ENCODE data around the gene FOXN3. TPM values are rescaled to one million over a fixed set of nuclear protein-coding genes. Genes with fewer than 3 reads are reported as not detected.

FOXN3 gene
- total RNA-seq, 1 experiment from 2014 or later: 125 TPM

- peaks cover 18 to 23% of the 10 kb centered on the region in 2 experiments for H3K4me1 Mint-ChIP-seq
- Histone ChIP-seq H3K27ac (ENCODE audit: insufficient read length, low read depth, low read length) (no peak overlapping the region), H4K91ac (ENCODE audit: insufficient read length, low read depth, low read length) (no peak overlapping the region), H3K79me1 (ENCODE audit: insufficient read depth, low read depth, low read length, poor library complexity, severe bottlenecking) (peaks cover 14% of the 10 kb centered on the region), H3K23me2 (ENCODE audit: insufficient read length, low read depth, low read length, poor library complexity, severe bottlenecking) (no peaks in the 10 kb centered on the region), H3K18ac (ENCODE audit: insufficient read length, low read depth, low read length) (no peak overlapping the region), H2BK120ac (ENCODE audit: low read depth, low read length, poor library complexity, severe bottlenecking) (no peak overlapping the region), H2BK20ac (ENCODE audit: low read depth, low read length, poor library complexity, severe bottlenecking) (no peak overlapping the region), H2AK5ac (ENCODE audit: insufficient read length, low read length) (no peak overlapping the region), H2AFZ (ENCODE audit: low read length) (no peak overlapping the region), H3K4ac (ENCODE audit: low read depth, low read length) (no peak overlapping the region), H3K79me2 (ENCODE audit: insufficient read depth, low read length) (peaks cover 31% of the 10 kb centered on the region; the same call in 1 of the 2 replicates), H3K4me1 (ENCODE audit: insufficient read depth, low read length) (peaks cover 2% of the 10 kb centered on the region; the same call in 1 of the 2 replicates), H3K14ac (ENCODE audit: insufficient read depth, low read length) (no peak overlapping the region), H4K8ac (replicated peaks; ENCODE audit: insufficient read length, low read depth, low read length) (no peak overlapping the region), H4K5ac (ENCODE audit: insufficient read length, low read depth, low read length) (no peak overlapping the region), H3K23ac (ENCODE audit: insufficient read length, low read depth, low read length) (no peak overlapping the region), H2BK15ac (ENCODE audit: low read depth, low read length) (no peak overlapping the region), H2BK12ac (ENCODE audit: insufficient read length, low read depth, low read length) (no peak overlapping the region), H3K9ac (ENCODE audit: extremely low read depth, insufficient read length, low read length) (no peak overlapping the region), H3K27me3 (ENCODE audit: insufficient read depth, low read length) (no peaks in the 10 kb centered on the region), H3T11ph (ENCODE audit: low read length) (no peak overlapping the region), H2BK5ac (ENCODE audit: insufficient read length, low read length) (no peak overlapping the region), H3K9me3 (ENCODE audit: control insufficient read depth, low read depth, low read length) (peaks cover 9% of the 10 kb centered on the region), H3K56ac (ENCODE audit: insufficient read length, low read depth, low read length) (no peak overlapping the region), H4K20me1 (ENCODE audit: control insufficient read depth, insufficient read depth, insufficient read length) (no peaks in the 10 kb centered on the region), H3K4me2 (ENCODE audit: insufficient read depth, insufficient read length, low read length) (no peak overlapping the region)
- peak overlapping the region in 1 of 2 experiments; percentile 44; a peak in 1 of 5 replicates for H3K4me3 Mint-ChIP-seq
- TF ChIP-seq, protein P1, sequence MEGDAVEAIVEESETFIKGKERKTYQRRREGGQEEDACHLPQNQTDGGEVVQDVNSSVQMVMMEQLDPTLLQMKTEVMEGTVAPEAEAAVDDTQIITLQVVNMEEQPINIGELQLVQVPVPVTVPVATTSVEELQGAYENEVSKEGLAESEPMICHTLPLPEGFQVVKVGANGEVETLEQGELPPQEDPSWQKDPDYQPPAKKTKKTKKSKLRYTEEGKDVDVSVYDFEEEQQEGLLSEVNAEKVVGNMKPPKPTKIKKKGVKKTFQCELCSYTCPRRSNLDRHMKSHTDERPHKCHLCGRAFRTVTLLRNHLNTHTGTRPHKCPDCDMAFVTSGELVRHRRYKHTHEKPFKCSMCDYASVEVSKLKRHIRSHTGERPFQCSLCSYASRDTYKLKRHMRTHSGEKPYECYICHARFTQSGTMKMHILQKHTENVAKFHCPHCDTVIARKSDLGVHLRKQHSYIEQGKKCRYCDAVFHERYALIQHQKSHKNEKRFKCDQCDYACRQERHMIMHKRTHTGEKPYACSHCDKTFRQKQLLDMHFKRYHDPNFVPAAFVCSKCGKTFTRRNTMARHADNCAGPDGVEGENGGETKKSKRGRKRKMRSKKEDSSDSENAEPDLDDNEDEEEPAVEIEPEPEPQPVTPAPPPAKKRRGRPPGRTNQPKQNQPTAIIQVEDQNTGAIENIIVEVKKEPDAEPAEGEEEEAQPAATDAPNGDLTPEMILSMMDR (conservative IDR thresholded peaks at IDR 0.05): no peak
- DNase-seq: no peak
- H3K36me3 Mint-ChIP-seq (ENCODE audit: insufficient read depth in 1 of 3, low read depth in 3 of 3): peaks cover 58 to 73% (median 66%) of the 10 kb centered on the region in 3 experiments
- H3K27me3 Mint-ChIP-seq (ENCODE audit: low read depth): no peaks in the 10 kb centered on the region
- H3K27ac Mint-ChIP-seq: peak overlapping the region in 2 of 3 experiments; percentile 62 to 85; a peak in 4 of 7 replicates
- H3K9me3 Mint-ChIP-seq: peaks cover 25 to 27% of the 10 kb centered on the region in 2 experiments
- no CpG with 5 or more reads among the region's 4 CpGs for WGBS (ENCODE audit: extremely low coverage, insufficient read length, low lambda C conversion rate)
These were observed 99.9 kb downstream of the FOXN3 start for GRCh38 chr14:89317051-89317691.
